Fibroblast of lung (primary cell): ENCODE data around the gene CNTN1. TPM values are rescaled to one million over a fixed set of nuclear protein-coding genes. Genes with fewer than 3 reads are reported as not detected.

Experiments
- DNase-seq, 2 donors: peaks; one replicate each; pipeline versions ENCODE4 v3.0.0 to v3.0.0-alpha.2; 2010; ENCODE audit warnings: low read depth in 2 of 2
- H2AFZ ChIP-seq: 2 replicates; pipeline ENCODE4 v1.5.1; 2012; ENCODE audit warnings: low read length, control low read depth, inconsistent platforms
- H3K27ac ChIP-seq: 2 replicates; pipeline ENCODE4 v1.5.1; 2011; ENCODE audit warnings: low read length, control low read depth; ENCODE audit not compliant: insufficient read depth
- H3K27me3 ChIP-seq: 2 replicates; pipeline ENCODE4 v1.5.1; 2011; ENCODE audit warnings: mild to moderate bottlenecking, low read length; ENCODE audit not compliant: control insufficient read depth, insufficient read depth
- H3K36me3 ChIP-seq: 2 replicates; pipeline ENCODE4 v1.5.1; 2011; ENCODE audit warnings: low read length; ENCODE audit not compliant: control insufficient read depth, insufficient read depth
- H3K4me1 ChIP-seq: 2 replicates; pipeline ENCODE4 v1.5.1; 2011; ENCODE audit warnings: low read length; ENCODE audit not compliant: control insufficient read depth, insufficient read depth; ENCODE audit errors: extremely low read depth
- H3K4me2 ChIP-seq: 2 replicates; pipeline ENCODE4 v1.5.1; 2011; ENCODE audit warnings: low read length, control low read depth; ENCODE audit not compliant: insufficient read depth; ENCODE audit errors: extremely low read depth
- H3K4me3 ChIP-seq, 4 experiments: fragments of 200-600 bp in 1 of 4; sonication (generic) in 1 of 4; replicated peaks in 1 of 4; 2 replicates each; pipeline ENCODE4 v1.5.1; 2011 to 2016; ENCODE audit warnings: low read length in 4 of 4, low read depth in 3 of 4, mild to moderate bottlenecking in 3 of 4, control low read depth in 2 of 4, inconsistent platforms in 1 of 4, mixed read lengths in 1 of 4; ENCODE audit not compliant: insufficient read depth in 1 of 4; ENCODE audit errors: control extremely low read depth in 1 of 4
- H3K79me2 ChIP-seq: 2 replicates; pipeline ENCODE4 v1.5.1; 2012; ENCODE audit warnings: mild to moderate bottlenecking, low read length, inconsistent platforms; ENCODE audit not compliant: control insufficient read depth, insufficient read depth
- H3K9ac ChIP-seq: 2 replicates; pipeline ENCODE4 v1.5.1; 2011; ENCODE audit warnings: mild to moderate bottlenecking, low read length, control low read depth; ENCODE audit not compliant: insufficient read depth
- H3K9me3 ChIP-seq: 2 replicates; pipeline ENCODE4 v1.5.1; 2012; ENCODE audit warnings: low read depth, low read length; ENCODE audit not compliant: control insufficient read depth, insufficient read depth
- H4K20me1 ChIP-seq: 2 replicates; pipeline ENCODE4 v1.5.1; 2011; ENCODE audit warnings: low read length; ENCODE audit not compliant: control insufficient read depth, insufficient read depth; ENCODE audit errors: extremely low read depth
- EZH2 ChIP-seq: IDR thresholded peaks from 2 replicates; pipeline ENCODE4 v1.5.1; 2012; ENCODE audit warnings: low read length, control low read depth, mild to moderate bottlenecking; ENCODE audit errors: missing control alignments
- polyA plus RNA-seq, 2 donors: library from polyadenylated mRNA; depleted of rRNA in 1 of 2; stranded (reverse) in 1 of 2; unstranded in 1 of 2; fragments of >200 nt; gene quantifications; 2 replicates each; pipeline ENCODE4 v1.2.1, GENCODE V29; 2011 to 2012; ENCODE audit warnings: missing spikeins in 1 of 2
- total RNA-seq: library from RNA; depleted of rRNA; stranded (reverse); fragments of >200 nt; gene quantifications from 2 replicates; pipeline ENCODE4 v1.2.1, GENCODE V29; 2014
- TF ChIP-seq, protein P1 (sequence below), 2 donors: IDR thresholded peaks in 1 of 2; conservative IDR thresholded peaks in 1 of 2; 1 replicate in 1 of 2; 2 replicates in 1 of 2; pipeline ENCODE4 v1.5.1; 2011 to 2012; ENCODE audit warnings: low read length in 2 of 2, control low read depth in 1 of 2, inconsistent platforms in 1 of 2, low read depth in 1 of 2, mild to moderate bottlenecking in 1 of 2

The CNTN1 gene
- total and polyA plus RNA-seq, 2 donors (not counting 1 experiment from before 2014, with no cell fraction given), result 0.22 to 0.83 TPM

DNA sequence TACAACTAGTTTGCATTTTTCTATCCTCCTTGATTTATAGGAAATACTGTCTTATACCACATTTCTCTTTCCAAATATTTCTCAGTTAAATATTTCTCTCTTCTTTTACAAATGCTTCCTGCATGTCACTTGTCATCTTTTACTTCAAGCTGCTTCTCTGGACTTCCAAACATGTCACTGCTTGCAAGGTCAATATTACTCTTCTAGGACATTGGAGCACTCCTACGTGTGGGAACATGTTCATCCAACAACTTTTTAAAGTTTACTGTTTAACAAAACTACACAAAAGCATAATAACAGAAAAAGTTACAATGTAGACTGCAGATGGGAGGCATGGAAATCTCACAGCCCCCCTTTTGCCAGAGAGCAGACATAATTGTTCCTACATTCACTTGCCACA is 28.5 kb upstream of the CNTN1 start:
- Histone ChIP-seq H2AFZ (no peak overlapping the region), H3K36me3 (no peaks in the 10 kb centered on the region), H3K27ac (no peak overlapping the region), H3K79me2 (no peaks in the 10 kb centered on the region), H3K9ac (no peak overlapping the region), H3K4me3 (no peak overlapping the region), H3K9me3 (no peaks in the 10 kb centered on the region), H3K4me1 (no peaks in the 10 kb centered on the region), H4K20me1 (no peaks in the 10 kb centered on the region), H3K27me3 (no peaks in the 10 kb centered on the region), H3K4me2 (no peak overlapping the region)
- TF ChIP-seq EZH2, result no peak
- TF ChIP-seq, protein P1, sequence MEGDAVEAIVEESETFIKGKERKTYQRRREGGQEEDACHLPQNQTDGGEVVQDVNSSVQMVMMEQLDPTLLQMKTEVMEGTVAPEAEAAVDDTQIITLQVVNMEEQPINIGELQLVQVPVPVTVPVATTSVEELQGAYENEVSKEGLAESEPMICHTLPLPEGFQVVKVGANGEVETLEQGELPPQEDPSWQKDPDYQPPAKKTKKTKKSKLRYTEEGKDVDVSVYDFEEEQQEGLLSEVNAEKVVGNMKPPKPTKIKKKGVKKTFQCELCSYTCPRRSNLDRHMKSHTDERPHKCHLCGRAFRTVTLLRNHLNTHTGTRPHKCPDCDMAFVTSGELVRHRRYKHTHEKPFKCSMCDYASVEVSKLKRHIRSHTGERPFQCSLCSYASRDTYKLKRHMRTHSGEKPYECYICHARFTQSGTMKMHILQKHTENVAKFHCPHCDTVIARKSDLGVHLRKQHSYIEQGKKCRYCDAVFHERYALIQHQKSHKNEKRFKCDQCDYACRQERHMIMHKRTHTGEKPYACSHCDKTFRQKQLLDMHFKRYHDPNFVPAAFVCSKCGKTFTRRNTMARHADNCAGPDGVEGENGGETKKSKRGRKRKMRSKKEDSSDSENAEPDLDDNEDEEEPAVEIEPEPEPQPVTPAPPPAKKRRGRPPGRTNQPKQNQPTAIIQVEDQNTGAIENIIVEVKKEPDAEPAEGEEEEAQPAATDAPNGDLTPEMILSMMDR (conservative IDR thresholded peaks at IDR 0.05 in 1 of 2, IDR thresholded peaks at IDR 0.05 in 1 of 2; ENCODE audit: low read depth in 1 of 2, low read length in 2 of 2), result no peak
- DNase-seq, result no peak

DNA sequence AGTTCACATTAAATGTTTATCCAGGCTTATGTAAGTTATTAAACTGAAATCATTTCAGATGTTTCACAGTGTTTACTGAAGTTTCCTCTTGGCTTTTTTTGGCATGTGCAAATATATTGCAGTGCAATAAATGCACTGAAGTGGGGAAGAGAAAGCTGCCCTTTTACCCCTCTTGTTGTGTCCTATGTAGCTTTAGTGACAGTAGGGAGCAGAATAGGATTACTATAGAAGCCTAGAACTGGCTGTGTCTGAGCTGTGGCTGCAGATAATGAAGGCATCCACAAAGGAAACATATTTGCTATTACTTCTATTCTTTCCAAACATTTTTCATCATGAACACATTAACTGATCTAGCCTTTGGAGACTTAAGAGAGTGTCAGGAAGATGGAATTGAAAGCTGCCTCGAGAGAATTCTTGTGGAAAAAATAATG is 24.1 kb upstream of the CNTN1 start:
- Histone ChIP-seq H3K4me3 (no peak overlapping the region), H3K27ac (no peak overlapping the region), H4K20me1 (no peaks in the 10 kb centered on the region), H3K27me3 (no peaks in the 10 kb centered on the region), H3K4me2 (no peak overlapping the region), H3K4me1 (no peaks in the 10 kb centered on the region), H3K9me3 (no peaks in the 10 kb centered on the region), H3K36me3 (no peaks in the 10 kb centered on the region), H2AFZ (no peak overlapping the region), H3K79me2 (no peaks in the 10 kb centered on the region), H3K9ac (no peak overlapping the region)
- DNase-seq, result no peak
- no peak for TF ChIP-seq EZH2
- TF ChIP-seq, protein P1 (conservative IDR thresholded peaks at IDR 0.05 in 1 of 2, IDR thresholded peaks at IDR 0.05 in 1 of 2; ENCODE audit: low read depth in 1 of 2, low read length in 2 of 2), result no peak

GRCh38 chr12:40672741-40673271 is 19.4 kb upstream of the CNTN1 start:
- no peak for DNase-seq
- H3K9me3 ChIP-seq, result no peaks in the 10 kb centered on the region
- no peaks in the 10 kb centered on the region for H3K79me2 ChIP-seq
- no peaks in the 10 kb centered on the region for H3K27me3 ChIP-seq
- H3K27ac ChIP-seq, result no peak overlapping the region
- H3K4me1 ChIP-seq, result no peaks in the 10 kb centered on the region
- H2AFZ ChIP-seq, result no peak overlapping the region
- H3K36me3 ChIP-seq, result no peaks in the 10 kb centered on the region
- no peak overlapping the region for H3K4me3 ChIP-seq
- no peaks in the 10 kb centered on the region for H4K20me1 ChIP-seq
- no peak overlapping the region for H3K4me2 ChIP-seq
- H3K9ac ChIP-seq, result no peak overlapping the region
- TF ChIP-seq, protein P1 (conservative IDR thresholded peaks at IDR 0.05 in 1 of 2, IDR thresholded peaks at IDR 0.05 in 1 of 2; ENCODE audit: low read depth in 1 of 2, low read length in 2 of 2), result no peak
- TF ChIP-seq EZH2, result no peak
